H1 (cell line): ENCODE results near the gene FOXC2. TPM values are rescaled to one million over a fixed set of nuclear protein-coding genes. Genes with fewer than 3 reads are reported as not detected.

ENCODE experiments used
- CTCF ChIA-PET: fragments of 300-600 bp; sonication (Branson Sonifier 250); formaldehyde crosslinking; loops from one replicate; lab custom pipeline; 2021; ENCODE audit not compliant: partially characterized antibody; lab: Charles Lee
- POLR2A ChIA-PET: fragments of 300-600 bp; sonication (Branson Sonifier 250); formaldehyde crosslinking; loops from one replicate; lab custom pipeline; 2021; ENCODE audit warnings: inconsistent platforms; ENCODE audit not compliant: partially characterized antibody; lab: Charles Lee
- DNase-seq, 2 experiments: peaks; one replicate each; pipeline versions ENCODE4 v3.0.0 to v3.0.0-alpha.2; 2010 to 2022; ENCODE audit warnings: low spot score in 2 of 2, low read depth in 1 of 2, mixed read lengths in 1 of 2
- FAIRE-seq: peaks from 2 replicates; lab custom pipeline; 2011; peaks lifted over from hg19 to GRCh38; lab: Jason Lieb, UNC
- H2AFZ ChIP-seq: 2 replicates; pipeline ENCODE4 v1.8.1; 2012; ENCODE audit warnings: low read length, inconsistent platforms
- H2AK5ac ChIP-seq: 2 replicates; pipeline ENCODE4 v1.6.1; 2013; ENCODE audit warnings: low read depth, low read length
- H2BK120ac ChIP-seq: replicated peaks from 2 replicates; pipeline ENCODE3; 2013; ENCODE audit warnings: low read depth, low read length, inconsistent platforms
- H2BK12ac ChIP-seq: 2 replicates; pipeline ENCODE4 v1.6.1; 2013; ENCODE audit warnings: low read depth, low read length
- H2BK15ac ChIP-seq: 2 replicates; pipeline ENCODE4 v1.6.1; 2013; ENCODE audit warnings: low read length
- H2BK20ac ChIP-seq: 2 replicates; pipeline ENCODE4 v1.6.1; 2013; ENCODE audit warnings: low read length
- H2BK5ac ChIP-seq: 2 replicates; pipeline ENCODE4 v1.6.1; 2013; ENCODE audit warnings: low read depth, low read length
- H3K14ac ChIP-seq: 2 replicates; pipeline ENCODE4 v1.6.1; 2013; ENCODE audit warnings: inconsistent platforms; ENCODE audit not compliant: insufficient read length
- H3K18ac ChIP-seq: 2 replicates; pipeline ENCODE4 v1.6.1; 2013; ENCODE audit warnings: low read length; ENCODE audit errors: extremely low read depth
- H3K23ac ChIP-seq: 2 replicates; pipeline ENCODE4 v1.6.1; 2013; ENCODE audit warnings: inconsistent platforms; ENCODE audit not compliant: insufficient read length
- H3K23me2 ChIP-seq: 2 replicates; pipeline ENCODE4 v1.6.1; 2013; ENCODE audit warnings: low read depth, low read length
- H3K27ac ChIP-seq: 2 replicates; pipeline ENCODE4 v1.6.1; 2011; ENCODE audit warnings: low read depth, low read length, inconsistent platforms
- H3K27me3 ChIP-seq, 4 experiments: replicated peaks in 1 of 4; 1 replicate in 1 of 4; 2 replicates in 3 of 4; pipeline versions ENCODE4 v1.6.1 to v1.8.1; 2011 to 2013; ENCODE audit warnings: low read length in 3 of 4, mild to moderate bottlenecking in 3 of 4, inconsistent platforms in 2 of 4, mixed read lengths in 2 of 4, moderate library complexity in 1 of 4; ENCODE audit not compliant: control insufficient read depth in 3 of 4, insufficient read depth in 3 of 4; ENCODE audit errors: extremely low read depth in 1 of 4
- H3K36me3 ChIP-seq, 4 experiments: 2 replicates each; pipeline versions ENCODE4 v1.6.1 to v1.8.1; 2011 to 2013; ENCODE audit warnings: mild to moderate bottlenecking in 4 of 4, low read length in 3 of 4, moderate library complexity in 2 of 4, control low read depth in 1 of 4, inconsistent platforms in 1 of 4; ENCODE audit not compliant: insufficient read depth in 4 of 4, control insufficient read depth in 2 of 4
- H3K4ac ChIP-seq: replicated peaks from 2 replicates; pipeline ENCODE3; 2013; ENCODE audit warnings: low read length, low read depth, mixed read lengths, inconsistent platforms; ENCODE audit not compliant: insufficient read length
- H3K4me1 ChIP-seq, 4 experiments: replicated peaks in 1 of 4; 1 replicate in 1 of 4; 2 replicates in 3 of 4; pipeline versions ENCODE4 v1.6.1 to v1.8.1; 2011 to 2013; ENCODE audit warnings: low read length in 3 of 4, inconsistent platforms in 2 of 4, mixed read lengths in 1 of 4; ENCODE audit not compliant: insufficient read depth in 4 of 4, control insufficient read depth in 3 of 4
- H3K4me2 ChIP-seq, 2 experiments: 2 replicates each; pipeline versions ENCODE4 v1.6.1 to v1.8.1; 2011 to 2013; ENCODE audit warnings: low read depth in 2 of 2, low read length in 2 of 2, control low read depth in 1 of 2, inconsistent platforms in 1 of 2, mild to moderate bottlenecking in 1 of 2; ENCODE audit not compliant: insufficient read depth in 1 of 2
- H3K4me3 ChIP-seq, 4 experiments: fragments of 200-600, 300-600 bp in 1 of 4; sonication (generic), shearing (Covaris generic), sonication (Bioruptor Twin) in 1 of 4; 2 replicates each; pipeline versions ENCODE4 v1.5.1 to v1.8.1; 2011 to 2016; ENCODE audit warnings: low read length in 4 of 4, low read depth in 3 of 4, control low read depth in 2 of 4, inconsistent platforms in 2 of 4, mild to moderate bottlenecking in 2 of 4, mixed read lengths in 1 of 4, moderate library complexity in 1 of 4; ENCODE audit not compliant: insufficient read depth in 2 of 4; ENCODE audit errors: extremely low read depth in 1 of 4
- H3K56ac ChIP-seq: replicated peaks from 2 replicates; pipeline ENCODE3; 2013; ENCODE audit warnings: low read depth, mild to moderate bottlenecking, mixed read lengths, low read length, inconsistent platforms; ENCODE audit not compliant: insufficient read length
- H3K79me1 ChIP-seq: 2 replicates; pipeline ENCODE4 v1.6.1; 2013; ENCODE audit warnings: low read depth, low read length, control low read depth
- H3K79me2 ChIP-seq, 2 experiments: 2 replicates each; pipeline versions ENCODE4 v1.6.1 to v1.8.1; 2012 to 2013; ENCODE audit warnings: low read length in 2 of 2, mild to moderate bottlenecking in 2 of 2, inconsistent platforms in 1 of 2; ENCODE audit not compliant: insufficient read depth in 2 of 2, control insufficient read depth in 1 of 2
- H3K9ac ChIP-seq, 4 experiments: replicated peaks in 1 of 4; 1 replicate in 1 of 4; 2 replicates in 3 of 4; pipeline versions ENCODE4 v1.6.1 to v1.8.1; 2011 to 2013; ENCODE audit warnings: low read depth in 3 of 4, low read length in 3 of 4, control low read depth in 2 of 4, mild to moderate bottlenecking in 2 of 4, moderate library complexity in 2 of 4, inconsistent platforms in 1 of 4; ENCODE audit errors: extremely low read depth in 1 of 4
- H3K9me3 ChIP-seq, 2 experiments: 2 replicates each; pipeline versions ENCODE4 v1.6.1 to v1.8.1; 2012 to 2013; ENCODE audit warnings: mild to moderate bottlenecking in 2 of 2, moderate library complexity in 2 of 2, control low read depth in 1 of 2, inconsistent platforms in 1 of 2, low read depth in 1 of 2, low read length in 1 of 2, mixed read lengths in 1 of 2; ENCODE audit not compliant: insufficient read depth in 2 of 2
- H4K20me1 ChIP-seq, 2 experiments: replicated peaks in 1 of 2; 2 replicates each; pipeline versions ENCODE3 to v1.8.1; 2011 to 2013; ENCODE audit warnings: inconsistent platforms in 2 of 2, low read length in 2 of 2, mild to moderate bottlenecking in 1 of 2; ENCODE audit not compliant: insufficient read depth in 2 of 2, control insufficient read depth in 1 of 2
- H4K5ac ChIP-seq: 2 replicates; pipeline ENCODE4 v1.6.1; 2013; ENCODE audit warnings: low read length, low read depth, mixed read lengths, inconsistent platforms; ENCODE audit not compliant: insufficient read length
- H4K8ac ChIP-seq: 2 replicates; pipeline ENCODE4 v1.8.0; 2013; ENCODE audit warnings: mild to moderate bottlenecking, moderate library complexity, low read length, inconsistent platforms; ENCODE audit not compliant: insufficient read depth; ENCODE audit errors: extremely low read depth
- H4K91ac ChIP-seq: replicated peaks from 2 replicates; pipeline ENCODE3; 2013; ENCODE audit warnings: low read length, mixed read lengths, inconsistent platforms; ENCODE audit not compliant: insufficient read length
- CTBP2 ChIP-seq: IDR thresholded peaks from 2 replicates; pipeline ENCODE4 v1.7.0; 2011; ENCODE audit warnings: borderline replicate concordance, mild to moderate bottlenecking, moderate library complexity, mixed read lengths, low read length; ENCODE audit not compliant: insufficient read depth, insufficient read length
- SP1 ChIP-seq: IDR thresholded peaks from 2 replicates; pipeline ENCODE4 v1.6.1; 2011; ENCODE audit warnings: low read depth, low read length
- WGBS, 2 experiments: shearing (Covaris generic) in 1 of 2; methylation state at CpG; one replicate each; pipeline versions ENCODE4 v1.1.6 to v1.1.7; 2013 to 2015; ENCODE audit warnings: low lambda C conversion rate in 2 of 2, mixed read lengths in 2 of 2, inconsistent platforms in 1 of 2, low coverage in 1 of 2, missing lambda C conversion rate in 1 of 2; ENCODE audit not compliant: insufficient replicate concordance in 2 of 2, insufficient coverage in 1 of 2, insufficient read length in 1 of 2; ENCODE audit errors: extremely low coverage in 1 of 2, missing lambda C conversion rate in 1 of 2; 5-methylcytosine and 5-hydroxymethylcytosine counted together
- polyA plus RNA-seq, 7 experiments: library from polyadenylated mRNA; depleted of rRNA in 3 of 7; stranded (reverse) in 5 of 7; unstranded in 2 of 7; fragments of >200 nt in 5 of 7; fragments of 200-250 nt in 2 of 7; gene quantifications; 1 replicate in 5 of 7; 2 replicates in 1 of 7; 4 replicates in 1 of 7; pipeline versions ENCODE4 v1.2.1 to v1.2.3, GENCODE V29; 2011 to 2013; ENCODE audit warnings: missing spikeins in 2 of 7, mixed read lengths in 2 of 7
- total RNA-seq: library from RNA; stranded (reverse); fragmentation: NEBNext Ultra II Directional; extraction: Animal tissue kit (Norgen Biotek cat#: 25700); gene quantifications from 2 replicates; pipeline ENCODE4 v1.2.1, GENCODE V29; 2021

The FOXC2 gene
- total and polyA plus RNA-seq, 2 of the 8 experiments (the other 6 are each of a cell fraction or from before 2014, with no cell fraction given): 0.09 TPM; not detected in 1

- no peaks in the 10 kb centered on the region for H3K9me3 ChIP-seq
- peaks cover 0 to 4% (median 2%) of the 10 kb centered on the region in 4 experiments; a peak in 3 of 8 replicates for H3K36me3 ChIP-seq
- no peak overlapping the region for H3K18ac ChIP-seq
- no peak overlapping the region for H3K27ac ChIP-seq
- no peak overlapping the region for H2BK20ac ChIP-seq
- no peak overlapping the region for H2AFZ ChIP-seq
- no peak overlapping the region for H2AK5ac ChIP-seq
- ChIA-PET POLR2A (no interaction called here), CTCF (interaction anchor here (1.2 to 2.3 kb wide), 2 partner anchors 13 to 485 kb away, joined by 3 to 8 read pairs; no protein-coding TSS in a partner anchor)
- H3K23me2 ChIP-seq: no peaks in the 10 kb centered on the region
- H3K4me2 ChIP-seq: no peak overlapping the region
- no peaks in the 10 kb centered on the region for H3K27me3 ChIP-seq
- no peaks in the 10 kb centered on the region for H3K4me1 ChIP-seq
- FAIRE-seq: peak; percentile 13
- H3K79me1 ChIP-seq: no peaks in the 10 kb centered on the region
- H3K4ac ChIP-seq: no peak overlapping the region
- H2BK12ac ChIP-seq: no peak overlapping the region
- no peak overlapping the region for H2BK15ac ChIP-seq
- H4K8ac ChIP-seq: no peak overlapping the region
- H3K79me2 ChIP-seq: no peaks in the 10 kb centered on the region
- no peak overlapping the region for H3K9ac ChIP-seq
- H4K91ac ChIP-seq: no peak overlapping the region
- no peak overlapping the region for H3K14ac ChIP-seq
- no peak overlapping the region for H3K4me3 ChIP-seq
- no peak overlapping the region for H2BK120ac ChIP-seq
- no peak overlapping the region for H3K23ac ChIP-seq
- no peak overlapping the region for H2BK5ac ChIP-seq
- no peak overlapping the region for H4K5ac ChIP-seq
- DNase-seq: no peak
- TF ChIP-seq CTBP2: no peak
- no peak for TF ChIP-seq SP1
- H3K56ac ChIP-seq: no peak overlapping the region
- 83% methylated on average over 8 of the region's 8 CpGs; no CpG with 5 or more reads in 1 of the 2 experiments for WGBS, 2 experiments
- H4K20me1 ChIP-seq: no peaks in the 10 kb centered on the region
Observed at GRCh38 chr16:86533767-86534351, 32.8 kb upstream of the FOXC2 start.
